HG03025 (cell line): ENCODE data around the gene MAN1B1.
"Not testable (repeated sequence)": the region's sequence is repeated elsewhere in the genome, so short reads cannot be mapped to it uniquely, and the experiment has no call there.

Experiments used
- ATAC-seq: cut with Tn5 transposase; IDR thresholded peaks from one replicate; pipeline ENCODE4 v1.9.1; 2021; ENCODE audit warnings: mild to moderate bottlenecking, moderate library complexity; ENCODE audit not compliant: unreplicated experiment, low FRiP score

The MAN1B1 gene

DNA sequence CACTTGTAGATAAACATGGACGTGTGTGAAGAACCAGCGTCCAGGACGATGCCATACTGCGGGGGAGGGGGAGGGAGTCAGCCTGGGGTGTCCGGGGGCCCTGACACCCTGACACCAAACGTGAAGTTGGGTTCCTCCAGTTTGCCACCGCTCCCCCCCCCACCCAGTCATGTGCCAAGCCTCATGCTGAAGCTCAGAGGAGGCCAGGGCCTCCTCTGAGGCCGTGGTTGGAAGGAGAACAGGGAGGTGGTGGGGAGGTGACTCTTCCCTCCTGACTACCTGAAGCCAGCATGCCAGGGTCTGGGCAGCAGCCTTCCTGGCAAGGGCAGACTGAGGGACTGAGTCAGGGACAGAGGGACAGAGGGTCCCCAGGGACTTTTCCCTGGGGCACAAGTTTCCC, 34.5 kb upstream of the MAN1B1 start:
- ATAC-seq = no peak

DNA sequence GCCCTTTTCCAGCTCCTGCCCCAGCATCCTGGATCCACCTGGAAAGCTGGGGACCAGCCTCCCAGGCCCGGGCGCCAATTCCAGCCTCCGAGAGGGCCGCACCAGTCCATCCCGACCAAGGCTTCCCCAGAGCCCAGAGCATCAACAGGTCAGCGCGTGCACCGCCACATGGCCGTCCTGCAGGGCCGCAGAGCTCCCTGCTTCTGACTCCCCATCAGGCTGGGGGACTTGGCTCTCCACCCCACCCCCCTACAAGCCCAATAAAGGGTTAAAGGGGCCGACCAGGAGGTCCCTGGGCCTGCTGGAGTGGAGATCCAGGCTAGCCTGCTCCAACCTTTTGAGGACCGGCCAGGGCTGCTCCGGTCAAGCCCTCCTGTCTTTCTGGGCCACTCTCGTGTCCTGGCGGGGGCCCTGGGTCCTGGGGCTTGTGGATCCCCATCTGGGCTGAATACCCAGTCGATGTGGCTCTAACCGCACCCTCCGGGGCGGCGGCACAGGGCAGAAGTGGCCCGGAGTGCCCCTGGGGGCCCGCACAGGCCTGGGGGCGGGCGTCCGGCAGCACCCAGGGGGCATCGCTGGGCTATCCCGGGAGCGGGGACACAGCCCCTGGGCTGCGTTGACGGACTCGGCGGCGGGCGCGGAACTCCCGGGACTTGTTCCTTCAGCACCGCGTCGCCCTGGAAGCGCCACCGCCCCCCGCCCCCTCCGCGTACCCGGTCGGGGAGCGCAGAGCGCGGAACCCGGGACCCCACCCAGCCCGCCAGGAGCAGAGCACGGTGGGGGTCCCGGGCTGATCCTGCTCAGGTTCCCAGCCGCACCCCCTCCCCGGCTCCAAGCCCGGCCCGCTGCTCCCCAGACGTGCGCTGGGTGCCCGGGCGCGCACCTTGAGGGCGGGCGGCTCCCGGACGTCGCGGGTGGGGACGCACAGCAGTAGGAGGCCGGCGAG, 33.5 kb upstream of the MAN1B1 start:
- ATAC-seq = no peak

- ATAC-seq = no peak
Observed at GRCh38 chr9:137053944-137054931, 32.5 kb upstream of the MAN1B1 start, which contains the start of gene ENTPD2. TSS of gene ENTPD2 (minus strand) at chr9:137054061. CDS start at chr9:137053997, 64 bp downstream.

- ATAC-seq = no peak
Observed at GRCh38 chr9:137054932-137055384, 31.8 kb upstream of the MAN1B1 start.

- ATAC-seq = no peak
Observed at GRCh38 chr9:137055385-137056364, 31.1 kb upstream of the MAN1B1 start.

- ATAC-seq = no peak
Observed at GRCh38 chr9:137056739-137057415, 29.9 kb upstream of the MAN1B1 start.

- no peak for ATAC-seq
Observed at GRCh38 chr9:137057545-137057944, 29.2 kb upstream of the MAN1B1 start.

GRCh38 chr9:137058521-137059234, 28.1 kb upstream of the MAN1B1 start:
- ATAC-seq = no peak

- ATAC-seq = no peak
Observed at GRCh38 chr9:137062384-137062783, 24.4 kb upstream of the MAN1B1 start.

DNA sequence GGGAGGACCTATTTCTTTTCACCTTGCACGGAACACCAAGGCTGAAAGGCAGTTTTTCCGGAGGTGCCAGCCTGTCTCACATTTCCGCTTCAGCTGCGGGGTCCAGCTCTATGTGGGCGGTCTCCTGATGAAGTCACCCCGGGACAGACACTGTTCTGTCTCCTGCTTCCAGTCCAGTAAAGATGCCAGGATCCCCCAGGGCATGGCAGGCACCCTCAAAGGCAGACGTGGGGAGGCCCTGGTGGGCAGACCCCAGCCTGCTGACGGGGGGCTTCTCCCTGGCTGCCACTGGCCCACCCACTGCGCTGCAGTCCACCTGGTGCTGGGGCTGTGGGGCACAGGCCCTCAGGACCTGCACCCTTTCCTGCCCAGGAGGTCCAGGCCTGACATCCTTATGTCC, 24.0 kb upstream of the MAN1B1 start:
- not testable (repeated sequence) for ATAC-seq

DNA sequence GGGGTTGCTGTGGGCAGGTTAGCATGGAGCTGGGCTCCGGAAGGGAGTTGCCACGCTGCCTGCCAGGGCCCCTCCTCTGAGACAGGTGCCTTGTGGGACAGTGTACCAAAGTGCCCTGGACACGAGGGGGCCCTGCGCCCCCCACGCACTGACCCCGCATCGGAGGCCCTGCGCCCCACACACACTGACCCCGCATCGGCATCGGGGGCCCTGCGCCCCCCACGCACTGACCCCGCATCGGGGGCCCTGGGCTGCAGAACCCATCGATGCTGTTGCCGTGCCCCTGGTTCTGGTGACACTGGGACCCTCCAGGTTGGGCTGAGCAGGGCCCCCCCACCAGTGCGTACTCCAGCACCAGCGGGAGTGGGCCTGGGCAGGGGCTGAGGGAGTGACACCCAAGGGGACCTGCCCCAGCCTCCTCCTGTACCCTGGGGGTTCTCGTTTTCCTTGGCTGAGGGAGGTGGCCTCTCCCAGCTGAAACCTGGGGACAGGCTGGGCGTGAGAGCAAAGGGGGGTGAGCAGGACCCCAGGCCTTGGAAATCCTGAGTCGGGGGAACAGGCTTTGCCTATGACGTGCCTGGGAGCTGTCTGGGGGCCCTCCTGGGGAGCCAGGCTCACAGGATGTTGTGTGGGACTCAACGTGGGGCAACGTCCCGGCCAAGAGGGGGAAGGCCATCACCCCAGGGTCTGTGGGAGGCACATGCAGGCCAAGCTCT, 23.3 kb upstream of the MAN1B1 start:
- no peak for ATAC-seq

GRCh38 chr9:137064027-137064879, 22.5 kb upstream of the MAN1B1 start:
- ATAC-seq = no peak

- no peak for ATAC-seq
Observed at GRCh38 chr9:137064880-137065164, 22.0 kb upstream of the MAN1B1 start.

GRCh38 chr9:137065336-137065967, 21.3 kb upstream of the MAN1B1 start:
- ATAC-seq = no peak

DNA sequence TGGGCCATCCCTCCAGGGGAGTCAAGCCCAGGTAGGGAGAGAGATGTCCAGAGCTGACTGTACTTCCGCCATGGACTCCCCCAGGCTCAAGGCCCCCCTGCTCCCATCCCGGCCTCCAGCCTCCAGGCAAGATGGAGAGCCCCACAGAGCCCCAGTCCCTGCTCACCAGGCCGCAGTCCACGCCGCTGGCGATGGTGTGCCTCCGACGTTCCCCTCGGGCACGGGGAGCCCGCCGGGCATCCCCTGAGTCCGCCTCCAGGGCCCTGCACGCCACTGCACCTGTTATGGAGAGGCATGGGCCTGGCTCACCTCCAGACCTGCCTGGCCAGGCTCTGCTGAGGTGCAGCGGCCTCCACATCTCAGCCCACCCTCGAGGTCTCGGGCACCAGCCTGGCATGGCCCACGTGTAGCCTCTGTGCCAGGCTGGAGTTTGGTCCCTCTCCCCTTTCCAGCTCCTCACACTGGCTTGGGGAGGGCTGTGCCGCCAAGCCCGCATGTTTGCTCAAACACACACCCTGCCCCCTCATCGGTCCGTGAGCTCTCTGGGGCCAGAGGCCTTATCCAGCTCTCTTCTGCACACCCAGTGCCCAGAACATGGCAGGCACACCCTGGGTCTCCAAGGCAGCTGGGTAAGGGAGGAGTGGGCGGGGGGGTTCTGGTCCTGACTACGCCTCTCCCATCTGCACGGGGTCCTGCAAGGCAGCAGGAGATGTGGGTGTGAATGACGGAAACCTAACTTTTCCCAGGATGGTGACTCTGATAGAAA, 20.5 kb upstream of the MAN1B1 start:
- no peak for ATAC-seq
